HepG2 (cell line): Measurements from ENCODE around the gene IRF1. TPM values are rescaled to one million over a fixed set of nuclear protein-coding genes. Genes with fewer than 3 reads are reported as not detected.

ENCODE experiments used
- ATAC-seq: fragments of 200-7000 bp; cut with Tn5 transposase; 3 replicates; pipeline ENCODE4 v1.9.1; 2020; ENCODE audit warnings: mild to moderate bottlenecking, moderate library complexity
- BruUV-seq: library from RNA; stranded (reverse); fragments of 400-500 nt; replicated peaks from 2 replicates; lab custom pipeline; 2021; lab: Mats Ljungman, UMichigan
- CTCF ChIA-PET: fragments of 300-600 bp; formaldehyde crosslinking; extraction: SDS; loops from one replicate; lab custom pipeline; 2021; ENCODE audit warnings: low total read pairs, inconsistent platforms, low intra/inter-chr PET ratio; lab: Yijun Ruan, JAX
- POLR2A ChIA-PET: fragments of 350-600 bp; sonication (Branson Sonifier 250); formaldehyde crosslinking; loops from one replicate; lab custom pipeline; 2020; ENCODE audit warnings: antibody characterized with exemption, inconsistent platforms; lab: Yijun Ruan, JAX
- DNase-seq: peaks from one replicate; pipeline ENCODE4 v3.0.0-alpha.2; 2015; ENCODE audit warnings: low spot score
- FAIRE-seq: peaks from 3 replicates; lab custom pipeline; 2011; peaks lifted over from hg19 to GRCh38; lab: Jason Lieb, UNC
- H2AFZ ChIP-seq: one replicate; pipeline ENCODE4 v1.6.1; 2011; ENCODE audit warnings: low read length, inconsistent platforms
- H3K27ac ChIP-seq: fragments of 300-600 bp; 3 replicates; pipeline ENCODE4 v1.8.0; 2011; ENCODE audit warnings: mixed run types, mild to moderate bottlenecking, mixed read lengths, low read length, inconsistent platforms; ENCODE audit not compliant: insufficient read depth; ENCODE audit errors: extremely low read length
- H3K27me3 ChIP-seq, 2 experiments: fragments of 200-600 bp in 1 of 2; 2 replicates in 1 of 2; 3 replicates in 1 of 2; pipeline versions ENCODE4 v1.6.0 to v1.8.0; 2011; ENCODE audit warnings: low read length in 2 of 2, mild to moderate bottlenecking in 2 of 2, moderate library complexity in 2 of 2, inconsistent platforms in 1 of 2; ENCODE audit not compliant: insufficient read depth in 2 of 2, control insufficient read depth in 1 of 2
- H3K36me3 ChIP-seq, 2 experiments: fragments of 200-600 bp in 1 of 2; replicated peaks in 1 of 2; 2 replicates in 1 of 2; 3 replicates in 1 of 2; pipeline versions ENCODE4 v1.5.1 to v1.8.0; 2011; ENCODE audit warnings: low read length in 2 of 2, inconsistent platforms in 1 of 2; ENCODE audit not compliant: insufficient read depth in 2 of 2, control insufficient read depth in 1 of 2
- H3K4me1 ChIP-seq: 2 replicates; pipeline ENCODE4 v1.5.1; 2012; ENCODE audit warnings: low read length, inconsistent platforms; ENCODE audit not compliant: insufficient read depth
- H3K4me2 ChIP-seq: 2 replicates; pipeline ENCODE4 v1.6.0; 2011; ENCODE audit warnings: low read depth, low read length, inconsistent platforms
- H3K4me3 ChIP-seq, 3 experiments: fragments of 200-600 bp in 1 of 3; sonication (generic), shearing (Covaris generic) in 1 of 3; replicated peaks in 1 of 3; 2 replicates each; pipeline ENCODE4 v1.5.1; 2011 to 2016; ENCODE audit warnings: low read length in 3 of 3, inconsistent platforms in 2 of 3, low read depth in 2 of 3, mild to moderate bottlenecking in 2 of 3, control low read depth in 1 of 3, mixed read lengths in 1 of 3; ENCODE audit not compliant: insufficient read depth in 1 of 3
- H3K79me2 ChIP-seq: one replicate; pipeline ENCODE4 v1.6.1; 2011; ENCODE audit warnings: low read length, inconsistent platforms; ENCODE audit not compliant: insufficient read depth
- H3K9ac ChIP-seq: 2 replicates; pipeline ENCODE4 v1.6.0; 2011; ENCODE audit warnings: mild to moderate bottlenecking, low read depth, low read length, inconsistent platforms; ENCODE audit not compliant: insufficient read depth
- H3K9me3 ChIP-seq: 2 replicates; pipeline ENCODE4 v1.5.1; 2012; ENCODE audit warnings: mild to moderate bottlenecking, low read length
- H4K20me1 ChIP-seq: 2 replicates; pipeline ENCODE4 v1.6.0; 2011; ENCODE audit warnings: inconsistent platforms, mild to moderate bottlenecking, low read length, moderate library complexity; ENCODE audit not compliant: insufficient read depth
- ASH2L ChIP-seq: fragments of 300-600, 200-600 bp; sonication (generic); IDR thresholded peaks from 2 replicates; pipeline ENCODE4 v1.7.0; 2017; ENCODE audit warnings: low read depth, mild to moderate bottlenecking, moderate library complexity, mixed read lengths, low read length; ENCODE audit not compliant: insufficient read length
- CAMTA2 ChIP-seq: sonication (generic); formaldehyde crosslinking; IDR thresholded peaks from 2 replicates; pipeline ENCODE4 v1.4.0; 2020; ENCODE audit warnings: mild to moderate bottlenecking, missing genetic modification reagents, borderline replicate concordance
- EZH2 ChIP-seq: conservative IDR thresholded peaks from 2 replicates; pipeline ENCODE4 v1.6.1; 2012; ENCODE audit warnings: mild to moderate bottlenecking, low read depth, low read length, moderate library complexity
- GATAD2A ChIP-seq: IDR thresholded peaks from 2 replicates; pipeline ENCODE4 v1.6.1; 2016
- HCFC1 ChIP-seq: fragments of 150-350 bp; IDR thresholded peaks from 2 replicates; pipeline ENCODE4 v1.6.1; 2014; ENCODE audit warnings: low read depth, low read length
- HDAC2 ChIP-seq: sonication (generic); formaldehyde crosslinking; IDR thresholded peaks from 2 replicates; pipeline ENCODE4 v1.4.0; 2020; ENCODE audit warnings: missing genetic modification reagents
- HNF4G ChIP-seq, 2 experiments: sonication (generic) in 1 of 2; formaldehyde crosslinking in 1 of 2; IDR thresholded peaks; 2 replicates each; pipeline versions ENCODE4 v1.4.0 to v1.6.1; 2011 to 2020; ENCODE audit warnings: borderline replicate concordance in 2 of 2, low read depth in 2 of 2, mild to moderate bottlenecking in 2 of 2, low read length in 1 of 2, missing genetic modification reagents in 1 of 2, moderate library complexity in 1 of 2
- HOXA3 ChIP-seq: sonication (generic); formaldehyde crosslinking; IDR thresholded peaks from 2 replicates; pipeline ENCODE4 v1.5.0; 2020; ENCODE audit warnings: missing genetic modification reagents
- IKZF5 ChIP-seq: IDR thresholded peaks from 2 replicates; pipeline ENCODE4 v1.6.1; 2018; ENCODE audit warnings: missing genetic modification reagents, mild to moderate bottlenecking, missing compliant biosample characterization
- KAT7 ChIP-seq: IDR thresholded peaks from 2 replicates; pipeline ENCODE4 v1.6.1; 2018; ENCODE audit warnings: borderline replicate concordance, missing compliant biosample characterization
- MED1 ChIP-seq: sonication (generic); formaldehyde crosslinking; IDR thresholded peaks from 2 replicates; pipeline ENCODE4 v1.4.0; 2020; ENCODE audit warnings: missing genetic modification reagents
- MYC ChIP-seq: sonication (generic); formaldehyde crosslinking; IDR thresholded peaks from 2 replicates; pipeline ENCODE4 v1.9.0; 2021; ENCODE audit warnings: missing genetic modification reagents, borderline replicate concordance
- NCOR1 ChIP-seq: fragments of 200-600 bp; sonication (generic); IDR thresholded peaks from 2 replicates; pipeline ENCODE4 v1.7.0; 2017; ENCODE audit warnings: antibody characterized with exemption, low read length, borderline replicate concordance
- NR2F6 ChIP-seq, 2 experiments: IDR thresholded peaks; 2 replicates each; pipeline ENCODE4 v1.6.1; 2016; ENCODE audit warnings: antibody characterized with exemption in 1 of 2, mild to moderate bottlenecking in 1 of 2
- PHF8 ChIP-seq: sonication (generic); formaldehyde crosslinking; IDR thresholded peaks from 2 replicates; pipeline ENCODE4 v1.5.0; 2020; ENCODE audit warnings: missing genetic modification reagents
- SOX5 ChIP-seq: IDR thresholded peaks from 2 replicates; pipeline ENCODE4 v1.6.1; 2016; ENCODE audit warnings: borderline replicate concordance
- TBX2 ChIP-seq: sonication (generic); formaldehyde crosslinking; IDR thresholded peaks from 2 replicates; pipeline ENCODE4 v1.5.0; 2020; ENCODE audit warnings: missing genetic modification reagents, mild to moderate bottlenecking, borderline replicate concordance
- TEAD3 ChIP-seq: optimal IDR thresholded peaks from 2 replicates; pipeline ENCODE3; 2016; ENCODE audit warnings: borderline replicate concordance
- ZBTB20 ChIP-seq: sonication (generic); formaldehyde crosslinking; IDR thresholded peaks from 2 replicates; pipeline ENCODE4 v1.8.1; 2023; ENCODE audit warnings: missing genetic modification reagents, low read depth, mild to moderate bottlenecking, borderline replicate concordance
- ZBTB38 ChIP-seq: sonication (generic); formaldehyde crosslinking; IDR thresholded peaks from 2 replicates; pipeline ENCODE4 v1.5.1; 2020; ENCODE audit warnings: mild to moderate bottlenecking, missing genetic modification reagents
- ZNF34 ChIP-seq: sonication (generic); formaldehyde crosslinking; IDR thresholded peaks from 2 replicates; pipeline ENCODE4 v1.4.0; 2020; ENCODE audit warnings: mild to moderate bottlenecking, missing genetic modification reagents, borderline replicate concordance
- WGBS: methylation state at CpG from one replicate; pipeline ENCODE4 v1.1.6; 2017; ENCODE audit warnings: low lambda C conversion rate; 5-methylcytosine and 5-hydroxymethylcytosine counted together
- in situ Hi-C: cut with HindIII; loops from 2 replicates; pipeline ENCODE4 v1.10.0; 2017; ENCODE audit warnings: low pct_unique_long_range_greater_than_20kb; ENCODE audit not compliant: extremely low pct_ligation_motif_present
- intact Hi-C: fragments of 100-400 bp; cut with micrococcal nuclease; formaldehyde crosslinking; loops from one replicate; pipeline ENCODE4 v1.10.0; 2022; ENCODE audit not compliant: unreplicated experiment
- polyA plus RNA-seq, 8 experiments: library from polyadenylated mRNA; depleted of rRNA in 3 of 8; stranded (reverse) in 7 of 8; unstranded in 1 of 8; fragments of >200 nt; fragmentation: Illumina TruSeq in 4 of 8; extraction: Trizol in 4 of 8; gene quantifications; 2 replicates each; pipeline versions ENCODE4 v1.2.1 to v1.2.3, GENCODE V29; 2011 to 2016; ENCODE audit warnings: low read depth in 4 of 8, missing spikeins in 1 of 8, mixed read lengths in 1 of 8; ENCODE audit not compliant: insufficient read depth in 1 of 8
- total RNA-seq, 5 experiments: library from RNA; depleted of rRNA; stranded (reverse); fragments of >200 nt; fragmentation: Illumina TruSeq; extraction: Trizol; gene quantifications; 2 replicates each; pipeline ENCODE4 v1.2.3, GENCODE V29; 2016; ENCODE audit warnings: low read depth in 1 of 5

The IRF1 gene
- total and polyA plus RNA-seq, 2 of the 13 experiments (the other 11 are each of a cell fraction or from before 2014, with no cell fraction given): 4.1 to 8.8 TPM

GRCh38 chr5:132434416-132435286 lies 55.9 kb downstream of the IRF1 start:
- 29% methylated on average over 9 of the region's 12 CpGs for WGBS
- POLR2A ChIA-PET: interaction anchor here (0.7 to 2.4 kb wide), 3 partner anchors 36 to 61 kb away, joined by 3 to 9 read pairs (median 8); partner anchors contain the start of gene IRF1
- Histone ChIP-seq H3K27me3 (no peaks in the 10 kb centered on the region), H3K9me3 (no peaks in the 10 kb centered on the region), H3K36me3 (no peaks in the 10 kb centered on the region), H3K27ac (peak overlapping the region; percentile 42), H3K4me2 (peak overlapping the region; percentile 72), H3K79me2 (no peaks in the 10 kb centered on the region), H4K20me1 (no peaks in the 10 kb centered on the region), H2AFZ (peak overlapping the region; percentile 18), H3K4me3 (peak overlapping the region in 2 of 3 experiments; percentile 9 to 39; a peak in 2 of 6 replicates), H3K4me1 (peaks cover 28% of the 10 kb centered on the region), H3K9ac (peak overlapping the region; percentile 19; the same call in 1 of the 2 replicates)
- FAIRE-seq (peak; percentile 76), DNase-seq (peak; percentile 44), ATAC-seq (peak; percentile 96)
- CTCF ChIA-PET: no interaction called here
- no TSS peak for BruUV-seq
- in situ Hi-C loops (no loop called here), intact Hi-C loops (no loop called here)
- peak; percentile 78 for TF ChIP-seq TEAD3 (CRISPR knock-in tag)
- TF ChIP-seq GATAD2A (CRISPR knock-in tag): peak; percentile 51
- TF ChIP-seq CAMTA2 (CRISPR knock-in tag): 0 out of 2 replicates have a peak, but pooled peaks have one; percentile 30
- TF ChIP-seq NR2F6 (IDR thresholded peaks at IDR 0.05): peak; percentile 24; the same call in 1 of the 2 replicates
- TF ChIP-seq NR2F6 (CRISPR knock-in tag; IDR thresholded peaks at IDR 0.05): peak; percentile 66; the same call in 1 of the 2 replicates
- TF ChIP-seq IKZF5 (CRISPR knock-in tag): 0 out of 2 replicates have a peak, but pooled peaks have one; percentile 48
- 0 out of 2 replicates have a peak, but pooled peaks have one; percentile 30 for TF ChIP-seq HDAC2 (CRISPR knock-in tag)
- TF ChIP-seq SOX5: 0 out of 2 replicates have a peak, but pooled peaks have one; percentile 30
- TF ChIP-seq EZH2: no peak
- peak; percentile 28; the same call in 1 of the 2 replicates for TF ChIP-seq TBX2 (CRISPR knock-in tag)
- TF ChIP-seq HCFC1: no peak
- peak; percentile 80 for TF ChIP-seq HNF4G (IDR thresholded peaks at IDR 0.05; ENCODE audit: borderline replicate concordance, low read depth, low read length)
- TF ChIP-seq HNF4G (CRISPR knock-in tag; IDR thresholded peaks at IDR 0.05; ENCODE audit: borderline replicate concordance, low read depth): peak; percentile 57; the same call in 1 of the 2 replicates
- TF ChIP-seq ZNF34 (CRISPR knock-in tag): no peak
- 0 out of 2 replicates have a peak, but pooled peaks have one; percentile 18 for TF ChIP-seq PHF8 (CRISPR knock-in tag)
- TF ChIP-seq HOXA3 (CRISPR knock-in tag): peak; percentile 57; the same call in 1 of the 2 replicates
- peak; percentile 24; the same call in 1 of the 2 replicates for TF ChIP-seq ZBTB20 (CRISPR knock-in tag)
- 0 out of 2 replicates have a peak, but pooled peaks have one; percentile 42 for TF ChIP-seq KAT7 (CRISPR knock-in tag)
- TF ChIP-seq ASH2L: peak; percentile 19
- peak; percentile 32; the same call in 1 of the 2 replicates for TF ChIP-seq NCOR1
- 0 out of 2 replicates have a peak, but pooled peaks have one; percentile 16 for TF ChIP-seq ZBTB38 (CRISPR knock-in tag)
- TF ChIP-seq MED1 (CRISPR knock-in tag): peak; percentile 29; the same call in 1 of the 2 replicates
- TF ChIP-seq MYC (CRISPR knock-in tag): peak; percentile 48; the same call in 1 of the 2 replicates
